NCI-H2196 treated with DMSO at 0.1 percent for 48 hours (cell line): ENCODE measurements around the gene SPATA12.
"Not testable (repeated sequence)": the region's sequence is repeated elsewhere in the genome, so short reads cannot be mapped to it uniquely, and the experiment has no call there.

Experiments used
- DNase-seq: peaks from one replicate; lab custom pipeline; 2025; ENCODE audit not compliant: unreplicated experiment; lab: John Stamatoyannopoulos, UW

SPATA12 gene

GRCh38 chr3:57081173-57081572 lies 20.7 kb downstream of the SPATA12 start:
- DNase-seq = no peak

- DNase-seq = no peak
Measured at GRCh38 chr3:57082481-57082880, 22.0 kb downstream of the SPATA12 start.

GRCh38 chr3:57083266-57083995 lies 23.0 kb downstream of the SPATA12 start:
- not testable (repeated sequence) for DNase-seq

GRCh38 chr3:57085211-57085610 lies 24.7 kb downstream of the SPATA12 start:
- no peak for DNase-seq

- DNase-seq = no peak
Measured at GRCh38 chr3:57086201-57086600, 25.7 kb downstream of the SPATA12 start.

GRCh38 chr3:57087361-57088092 lies 27.1 kb downstream of the SPATA12 start:
- no peak for DNase-seq

- DNase-seq = no peak
Measured at GRCh38 chr3:57088503-57088902, 28.0 kb downstream of the SPATA12 start.

GRCh38 chr3:57089043-57089442 lies 28.6 kb downstream of the SPATA12 start:
- no peak for DNase-seq

GRCh38 chr3:57091521-57092273 lies 31.2 kb downstream of the SPATA12 start:
- no peak for DNase-seq

GRCh38 chr3:57093489-57093888 lies 33.0 kb downstream of the SPATA12 start:
- DNase-seq = no peak

- no peak for DNase-seq
Measured at GRCh38 chr3:57093971-57094535, 33.6 kb downstream of the SPATA12 start.

- DNase-seq = no peak
Measured at GRCh38 chr3:57094575-57094974, 34.1 kb downstream of the SPATA12 start.

- DNase-seq = no peak
Measured at GRCh38 chr3:57095363-57095762, 34.9 kb downstream of the SPATA12 start.

- no peak for DNase-seq
Measured at GRCh38 chr3:57097536-57097935, 37.1 kb downstream of the SPATA12 start.

GRCh38 chr3:57098418-57099310 lies 38.2 kb downstream of the SPATA12 start:
- DNase-seq = no peak

GRCh38 chr3:57100046-57100695 lies 39.7 kb downstream of the SPATA12 start:
- no peak for DNase-seq

GRCh38 chr3:57105585-57105984 lies 45.1 kb downstream of the SPATA12 start:
- no peak for DNase-seq

- no peak for DNase-seq
Measured at GRCh38 chr3:57108684-57109083, 48.2 kb downstream of the SPATA12 start.

- DNase-seq = no peak
Measured at GRCh38 chr3:57109437-57110199, 49.2 kb downstream of the SPATA12 start.
